ENCODE data around the gene CMBL. TPM values are rescaled to one million over a fixed set of nuclear protein-coding genes. Genes with fewer than 3 reads are reported as not detected.
A peak's percentile ranks its signal among the peaks of the same experiment; 100 is the strongest.

CMBL gene
- not detected in 2 replicates for total RNA-seq (2014; rRNA removed; shearing (Covaris generic))
- total RNA-seq (2022), result 0.13 TPM in 1 of 2 replicates, not detected in the other
- percentile 15 among the genes with signal in this experiment for Bru-seq, nascent RNA
- percentile 13 among the genes with signal in this experiment for BruChase-seq, experiment 1, labeled RNA remaining after a 6-hour chase
- percentile 18 among the genes with signal in this experiment for BruChase-seq, experiment 2, labeled RNA remaining after a 2-hour chase
- long read RNA-seq, result 0 reads

DNA sequence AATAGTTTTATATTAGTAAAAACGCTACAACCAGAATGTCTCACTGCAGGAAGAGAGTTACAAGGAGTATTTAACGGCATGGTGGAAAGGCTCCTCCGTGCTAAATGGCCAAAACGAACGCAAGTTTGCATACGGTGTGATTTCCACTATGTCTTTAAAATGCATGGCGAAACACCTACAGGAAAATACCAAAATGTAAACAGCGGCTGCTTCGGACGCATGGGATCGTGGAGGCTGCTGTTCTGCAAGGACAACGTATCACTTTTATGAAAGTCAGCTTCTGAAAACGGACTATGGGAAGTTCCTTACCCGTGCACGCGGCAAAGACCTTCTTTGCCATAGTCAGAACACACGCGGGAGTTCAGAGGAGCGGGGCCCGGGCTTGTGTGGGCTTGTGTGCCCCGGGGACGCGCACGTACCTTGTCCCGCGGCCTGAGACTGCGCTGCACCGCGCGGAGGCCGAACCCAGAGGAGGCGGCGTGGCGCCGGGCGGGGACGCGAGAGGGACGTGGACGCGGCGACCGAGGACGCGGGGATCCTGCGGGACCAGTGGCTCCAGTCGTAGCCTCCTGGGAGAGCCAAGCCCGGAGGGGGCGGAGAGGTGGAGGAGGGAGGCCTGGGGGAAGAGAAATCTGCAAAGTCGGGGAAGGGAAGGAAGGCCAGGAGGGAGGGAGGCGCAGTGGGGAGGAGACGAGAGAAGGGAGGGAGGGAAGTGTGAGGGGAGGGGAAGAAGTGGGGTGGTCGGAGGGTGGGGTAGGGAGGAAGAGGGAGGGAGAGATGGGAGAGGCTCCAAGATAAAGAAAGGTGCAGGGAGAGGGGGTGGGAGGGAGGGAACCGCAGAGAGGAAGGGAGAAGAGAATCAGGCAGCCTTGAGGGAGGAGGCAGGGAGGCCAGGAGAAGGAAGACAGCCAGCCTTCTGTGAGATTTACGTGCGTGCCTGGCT, at the start of gene CMBL:
Gene CMBL, minus strand, starts transcription at position 697 of the 943 bp plus-strand sequence. CDS start 17,140 bp downstream, outside the sequence.
- Histone ChIP-seq H3K27ac (ENCODE audit: low read depth, low read length, poor library complexity, severe bottlenecking) (no peak within 1 kb of the TSS), H3K4me1 (ENCODE audit: insufficient read depth, low read length, poor library complexity, severe bottlenecking) (no peaks in the 10 kb centered on the region), H3K36me3 (ENCODE audit: insufficient read depth, low read length) (no peaks in the 10 kb centered on the region), H3K4me2 (ENCODE audit: low read length) (no peak within 1 kb of the TSS; the same call in 1 of the 2 replicates), H4K20me1 (ENCODE audit: insufficient read depth, low read length) (no peaks in the 10 kb centered on the region), H3K9me3 (ENCODE audit: low read length) (no peaks in the 10 kb centered on the region), H3K4me3 (ENCODE audit: low read depth, low read length, poor library complexity, severe bottlenecking) (no peak within 1 kb of the TSS), H2AFZ (ENCODE audit: low read length) (no peak within 1 kb of the TSS), H3K79me2 (ENCODE audit: insufficient read depth, low read depth, low read length) (no peaks in the 10 kb centered on the region), H3K9me2 (ENCODE audit: insufficient read depth, low read length) (no peaks in the 10 kb centered on the region)
- TF ChIP-seq, protein P1, sequence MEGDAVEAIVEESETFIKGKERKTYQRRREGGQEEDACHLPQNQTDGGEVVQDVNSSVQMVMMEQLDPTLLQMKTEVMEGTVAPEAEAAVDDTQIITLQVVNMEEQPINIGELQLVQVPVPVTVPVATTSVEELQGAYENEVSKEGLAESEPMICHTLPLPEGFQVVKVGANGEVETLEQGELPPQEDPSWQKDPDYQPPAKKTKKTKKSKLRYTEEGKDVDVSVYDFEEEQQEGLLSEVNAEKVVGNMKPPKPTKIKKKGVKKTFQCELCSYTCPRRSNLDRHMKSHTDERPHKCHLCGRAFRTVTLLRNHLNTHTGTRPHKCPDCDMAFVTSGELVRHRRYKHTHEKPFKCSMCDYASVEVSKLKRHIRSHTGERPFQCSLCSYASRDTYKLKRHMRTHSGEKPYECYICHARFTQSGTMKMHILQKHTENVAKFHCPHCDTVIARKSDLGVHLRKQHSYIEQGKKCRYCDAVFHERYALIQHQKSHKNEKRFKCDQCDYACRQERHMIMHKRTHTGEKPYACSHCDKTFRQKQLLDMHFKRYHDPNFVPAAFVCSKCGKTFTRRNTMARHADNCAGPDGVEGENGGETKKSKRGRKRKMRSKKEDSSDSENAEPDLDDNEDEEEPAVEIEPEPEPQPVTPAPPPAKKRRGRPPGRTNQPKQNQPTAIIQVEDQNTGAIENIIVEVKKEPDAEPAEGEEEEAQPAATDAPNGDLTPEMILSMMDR (conservative IDR thresholded peaks at IDR 0.05; ENCODE audit: low read length), result no peak
- no peak for TF ChIP-seq EZH2phosphoT487 (IDR thresholded peaks at IDR 0.05; ENCODE audit: borderline replicate concordance, low read depth, low read length)
- intact Hi-C loops (cut with micrococcal nuclease; ENCODE audit: unreplicated experiment), result no loop called here
- BruUV-seq (replicated peaks), result no TSS peak
- POLR2A ChIA-PET, result no interaction called here
- CTCF ChIA-PET (ENCODE audit: unreplicated experiment), result no interaction called here
- no peak for DNase-seq (ENCODE audit: low spot score)

DNA sequence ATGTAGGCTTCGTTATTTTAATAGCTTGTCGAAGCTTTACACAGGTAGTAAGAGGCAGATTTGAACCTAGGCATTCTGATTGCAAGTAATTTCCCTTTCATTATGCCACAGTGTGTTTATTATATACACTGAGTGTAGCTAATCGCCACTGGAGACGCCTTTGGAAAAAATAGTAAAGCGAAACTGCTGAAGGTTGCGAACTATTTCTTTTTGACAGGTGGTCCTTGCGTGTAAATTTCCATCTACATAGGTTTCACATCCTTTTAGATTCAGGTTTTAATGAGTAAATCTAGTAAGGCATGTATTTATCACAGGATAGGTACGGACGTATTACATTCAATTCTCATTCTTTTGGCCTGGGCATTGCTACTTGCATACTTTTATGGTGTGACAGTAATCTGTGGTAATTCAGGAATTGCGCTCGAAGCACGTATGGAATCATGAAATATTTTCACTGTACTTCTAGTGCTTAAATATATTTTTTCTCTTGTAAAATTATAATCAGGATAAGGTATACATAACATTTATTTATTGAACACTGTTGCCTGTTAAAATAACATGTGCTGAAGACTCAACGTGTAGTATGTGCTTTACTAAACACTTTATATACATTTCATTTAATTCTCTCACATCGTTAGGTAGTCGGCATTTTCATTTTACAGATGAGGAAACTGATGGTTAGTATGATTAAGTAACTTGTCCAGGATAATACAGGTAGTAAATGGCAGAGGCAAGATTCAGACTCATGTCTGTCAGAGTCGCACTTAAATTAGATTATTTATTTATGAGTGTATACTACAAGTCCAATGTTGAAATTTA, 47.6 kb upstream of the CMBL start:
- Histone ChIP-seq H3K36me3 (ENCODE audit: insufficient read depth, low read length) (peaks cover 13% of the 10 kb centered on the region), H3K9me2 (ENCODE audit: insufficient read depth, low read length) (no peaks in the 10 kb centered on the region), H3K9me3 (ENCODE audit: low read length) (no peaks in the 10 kb centered on the region), H3K4me1 (ENCODE audit: insufficient read depth, low read length, poor library complexity, severe bottlenecking) (peaks cover 45% of the 10 kb centered on the region), H4K20me1 (ENCODE audit: insufficient read depth, low read length) (peaks cover 42% of the 10 kb centered on the region), H3K4me2 (ENCODE audit: low read length) (peak overlapping the region; percentile 87), H3K27ac (ENCODE audit: low read depth, low read length, poor library complexity, severe bottlenecking) (peak overlapping the region; percentile 88), H2AFZ (ENCODE audit: low read length) (peak overlapping the region; percentile 51; the same call in 1 of the 2 replicates), H3K4me3 (ENCODE audit: low read depth, low read length, poor library complexity, severe bottlenecking) (peak overlapping the region; percentile 88), H3K79me2 (ENCODE audit: insufficient read depth, low read depth, low read length) (peaks cover 77% of the 10 kb centered on the region)
- POLR2A ChIA-PET, result interaction anchor here (0.7 to 1.4 kb wide), 3 partner anchors 9 to 63 kb away, joined by 3 to 4 read pairs (median 4); no protein-coding TSS in a partner anchor
- intact Hi-C loops (cut with micrococcal nuclease; ENCODE audit: unreplicated experiment), result no loop called here
- CTCF ChIA-PET (ENCODE audit: unreplicated experiment), result no interaction called here
- no peak for TF ChIP-seq EZH2phosphoT487 (IDR thresholded peaks at IDR 0.05; ENCODE audit: borderline replicate concordance, low read depth, low read length)
- TF ChIP-seq, protein P1 (conservative IDR thresholded peaks at IDR 0.05; ENCODE audit: low read length), result no peak
- peak; percentile 78 for DNase-seq (ENCODE audit: low spot score)
- BruUV-seq (replicated peaks), result no TSS peak
